Neutrophil (primary cell): Measurements from ENCODE around the gene TMEM178A.

ENCODE experiments used
- H3K27ac ChIP-seq: fragments of 200-600 bp; sonication (generic); 2 replicates; pipeline ENCODE4 v1.5.1; 2016; ENCODE audit warnings: mild to moderate bottlenecking, moderate library complexity
- H3K27me3 ChIP-seq: fragments of 200-600 bp; sonication (generic); 2 replicates; pipeline ENCODE4 v1.6.0; 2016; ENCODE audit warnings: mild to moderate bottlenecking
- H3K36me3 ChIP-seq: fragments of 200-600 bp; sonication (generic); 2 replicates; pipeline ENCODE4 v1.5.1; 2017
- H3K4me1 ChIP-seq, 2 experiments: fragments of 200-600 bp in 1 of 2; sonication (generic) in 1 of 2; 1 replicate in 1 of 2; 2 replicates in 1 of 2; pipeline versions ENCODE4 v1.5.1 to v1.6.1; 2013 to 2016; ENCODE audit warnings: low read depth in 1 of 2, low read length in 1 of 2, mild to moderate bottlenecking in 1 of 2, moderate library complexity in 1 of 2; ENCODE audit not compliant: control insufficient read depth in 1 of 2, insufficient read depth in 1 of 2
- H3K4me3 ChIP-seq, 2 experiments: fragments of 200-600 bp in 1 of 2; sonication (generic) in 1 of 2; 1 replicate in 1 of 2; 2 replicates in 1 of 2; pipeline ENCODE4 v1.5.1; 2013 to 2016; ENCODE audit warnings: low read depth in 1 of 2, low read length in 1 of 2, mild to moderate bottlenecking in 1 of 2, moderate library complexity in 1 of 2
- H3K9me3 ChIP-seq: fragments of 200-600 bp; sonication (generic); 2 replicates; pipeline ENCODE4 v1.5.1; 2016
- CTCF ChIP-seq: fragments of 200-600 bp; sonication (generic); IDR thresholded peaks from 2 replicates; pipeline ENCODE4 v1.5.1; 2016; ENCODE audit warnings: antibody characterized with exemption

TMEM178A gene

GRCh38 chr2:39743269-39743776 lies 77.6 kb downstream of the TMEM178A start:
- Histone ChIP-seq H3K36me3 (peaks cover 16% of the 10 kb centered on the region), H3K9me3 (no peaks in the 10 kb centered on the region), H3K4me1 (no peaks in the 10 kb centered on the region), H3K27ac (no peak overlapping the region), H3K27me3 (no peaks in the 10 kb centered on the region), H3K4me3 (no peak overlapping the region)
- no peak for TF ChIP-seq CTCF

GRCh38 chr2:39755466-39755865 lies 89.7 kb downstream of the TMEM178A start:
- no peak for TF ChIP-seq CTCF
- no peaks in the 10 kb centered on the region for H3K4me1 ChIP-seq
- H3K4me3 ChIP-seq = no peak overlapping the region
- no peak overlapping the region for H3K27ac ChIP-seq
- peaks cover 37% of the 10 kb centered on the region for H3K36me3 ChIP-seq
- H3K27me3 ChIP-seq = no peaks in the 10 kb centered on the region
- no peaks in the 10 kb centered on the region for H3K9me3 ChIP-seq

- Histone ChIP-seq H3K9me3 (no peaks in the 10 kb centered on the region), H3K27me3 (no peaks in the 10 kb centered on the region), H3K4me1 (no peaks in the 10 kb centered on the region), H3K4me3 (no peak overlapping the region), H3K27ac (no peak overlapping the region), H3K36me3 (peaks cover 30% of the 10 kb centered on the region)
- TF ChIP-seq CTCF = no peak
Measured at GRCh38 chr2:39757156-39757555, 91.4 kb downstream of the TMEM178A start.

GRCh38 chr2:39762448-39762847 lies 96.7 kb downstream of the TMEM178A start:
- peaks cover 9% of the 10 kb centered on the region for H3K36me3 ChIP-seq
- H3K4me3 ChIP-seq = no peak overlapping the region

More at GRCh38 chr2:39762448-39762847, 96.7 kb downstream of the TMEM178A start:
- Histone ChIP-seq H3K27me3 (no peaks in the 10 kb centered on the region), H3K27ac (no peak overlapping the region), H3K4me1 (no peaks in the 10 kb centered on the region), H3K9me3 (no peaks in the 10 kb centered on the region)
- TF ChIP-seq CTCF = no peak
